ENCODE results near the gene ADH1B. TPM values are rescaled to one million over a fixed set of nuclear protein-coding genes. Genes with fewer than 3 reads are reported as not detected.

The ADH1B gene
- total RNA-seq, 1 experiment from 2014 or later, result 1.8 TPM

GRCh38 chr4:99310389-99310788 is 10.8 kb downstream of the ADH1B start (continued):
- no peak for TF ChIP-seq ZBTB33 (IDR thresholded peaks at IDR 0.05; ENCODE audit: extremely low read depth, insufficient replicate concordance, low read length)
- TF ChIP-seq EZH2phosphoT487 (IDR thresholded peaks at IDR 0.05; ENCODE audit: borderline replicate concordance), result no peak
- TF ChIP-seq POLR2A (IDR thresholded peaks at IDR 0.05; ENCODE audit: borderline replicate concordance, extremely low read depth, insufficient read depth, insufficient read length), result no peak

GRCh38 chr4:99305638-99306400 is 15.4 kb downstream of the ADH1B start:
- ATAC-seq (no peak), DNase-seq (ENCODE audit: low read depth, low spot score) (no peak)
- intact Hi-C loops (cut with micrococcal nuclease), result no loop called here
- Histone ChIP-seq H3K4me2 (ENCODE audit: low read length) (no peak overlapping the region), H3K9me3 (ENCODE audit: control insufficient read depth in 1 of 2, insufficient read depth in 1 of 2, low read depth in 1 of 2, low read length in 2 of 2) (no peaks in the 10 kb centered on the region), H3K27me3 (ENCODE audit: insufficient read depth, low read length) (no peaks in the 10 kb centered on the region), H2AFZ (ENCODE audit: low read depth, low read length, poor library complexity, severe bottlenecking) (no peak overlapping the region), H3K9ac (ENCODE audit: low read length) (no peak overlapping the region), H3K4me3 (replicated peaks in 1 of 2; ENCODE audit: low read depth in 1 of 2, low read length in 2 of 2) (no peak overlapping the region), H3K27ac (ENCODE audit: low read depth, low read length) (no peak overlapping the region), H3K79me2 (ENCODE audit: insufficient read depth, low read length) (no peaks in the 10 kb centered on the region), H3K4me1 (ENCODE audit: control insufficient read depth in 1 of 2, insufficient read depth in 2 of 2, low read length in 2 of 2) (no peaks in the 10 kb centered on the region), H3K9me2 (ENCODE audit: insufficient read depth) (no peaks in the 10 kb centered on the region), H4K20me1 (ENCODE audit: insufficient read depth) (no peaks in the 10 kb centered on the region), H3K36me3 (ENCODE audit: control insufficient read depth in 1 of 2, insufficient read depth in 2 of 2, low read length in 2 of 2) (no peaks in the 10 kb centered on the region)
- CTCF ChIA-PET, result no interaction called here
- no TSS peak for BruUV-seq (replicated peaks)
- TF ChIP-seq SIN3A (IDR thresholded peaks at IDR 0.05; ENCODE audit: low read depth) (no peak), RAD21 (IDR thresholded peaks at IDR 0.05; ENCODE audit: low read depth) (no peak), POLR2A (IDR thresholded peaks at IDR 0.05; ENCODE audit: borderline replicate concordance, extremely low read depth, insufficient read depth, insufficient read length) (no peak), ZNF274 (IDR thresholded peaks at IDR 0.05; ENCODE audit: low read depth, low read length) (no peak), ELF1 (IDR thresholded peaks at IDR 0.05; ENCODE audit: borderline replicate concordance, low read depth) (no peak), ZFX (IDR thresholded peaks at IDR 0.05) (no peak), EGR1 (IDR thresholded peaks at IDR 0.05; ENCODE audit: low read depth) (no peak), CEBPB (IDR thresholded peaks at IDR 0.05; ENCODE audit: low read depth) (no peak), EZH2phosphoT487 (IDR thresholded peaks at IDR 0.05; ENCODE audit: borderline replicate concordance) (no peak)
- POLR2A ChIA-PET, result no interaction called here
- RAD21 ChIA-PET (ENCODE audit: low non-redundant PET in 1 of 2, low total read pairs in 2 of 2, uncharacterized antibody in 2 of 2, unreplicated experiment in 2 of 2), result no interaction called here

Data from HCT116 (cell line).